Hair follicular keratinocyte (primary cell): Measurements from ENCODE around the gene VPS33A. TPM values are rescaled to one million over a fixed set of nuclear protein-coding genes. Genes with fewer than 3 reads are reported as not detected.

Experiments
- total RNA-seq: library from RNA; depleted of rRNA; stranded (reverse); fragments of >200 nt; gene quantifications from 2 replicates; pipeline ENCODE4 v1.2.3, GENCODE V29; 2015

VPS33A gene
- 11.9 and 16.5 TPM in 2 replicates for total RNA-seq

DNA sequence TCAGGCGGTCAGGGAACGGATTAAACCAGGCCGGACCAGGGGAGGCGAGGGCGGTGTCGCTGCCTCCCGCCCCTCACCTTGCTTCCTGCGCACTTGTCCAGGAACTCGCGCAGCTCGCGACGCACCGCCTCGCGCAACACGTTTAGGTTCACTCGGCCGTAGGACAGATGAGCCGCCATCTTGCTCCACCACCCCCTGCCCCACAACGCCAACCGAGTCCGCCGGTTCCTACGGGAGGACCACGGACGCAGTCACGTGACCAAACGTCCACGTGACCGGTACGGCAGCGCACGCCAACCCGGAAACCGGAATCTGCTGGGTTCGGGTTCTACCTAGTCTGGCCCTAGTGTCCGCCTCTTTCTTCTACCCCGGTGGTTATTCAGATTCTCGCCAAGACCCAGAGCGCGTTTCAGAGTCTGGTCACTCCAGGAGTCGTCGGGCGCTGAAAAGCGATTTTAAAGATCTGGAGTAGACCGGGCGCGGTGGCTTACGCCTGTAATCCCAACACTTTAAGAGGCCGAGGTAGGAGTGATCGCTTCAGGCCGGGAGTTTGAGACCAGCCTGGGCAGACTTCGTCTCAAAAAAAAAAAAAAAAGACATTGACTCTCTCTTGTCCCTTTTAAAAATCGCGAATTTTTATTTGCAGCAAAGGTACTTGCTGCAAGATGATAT is at the start of gene VPS33A:
Gene VPS33A (minus strand): TSS at position 265 of the 672 bp plus-strand sequence. CDS start 86 bp downstream, at position 179.

DNA sequence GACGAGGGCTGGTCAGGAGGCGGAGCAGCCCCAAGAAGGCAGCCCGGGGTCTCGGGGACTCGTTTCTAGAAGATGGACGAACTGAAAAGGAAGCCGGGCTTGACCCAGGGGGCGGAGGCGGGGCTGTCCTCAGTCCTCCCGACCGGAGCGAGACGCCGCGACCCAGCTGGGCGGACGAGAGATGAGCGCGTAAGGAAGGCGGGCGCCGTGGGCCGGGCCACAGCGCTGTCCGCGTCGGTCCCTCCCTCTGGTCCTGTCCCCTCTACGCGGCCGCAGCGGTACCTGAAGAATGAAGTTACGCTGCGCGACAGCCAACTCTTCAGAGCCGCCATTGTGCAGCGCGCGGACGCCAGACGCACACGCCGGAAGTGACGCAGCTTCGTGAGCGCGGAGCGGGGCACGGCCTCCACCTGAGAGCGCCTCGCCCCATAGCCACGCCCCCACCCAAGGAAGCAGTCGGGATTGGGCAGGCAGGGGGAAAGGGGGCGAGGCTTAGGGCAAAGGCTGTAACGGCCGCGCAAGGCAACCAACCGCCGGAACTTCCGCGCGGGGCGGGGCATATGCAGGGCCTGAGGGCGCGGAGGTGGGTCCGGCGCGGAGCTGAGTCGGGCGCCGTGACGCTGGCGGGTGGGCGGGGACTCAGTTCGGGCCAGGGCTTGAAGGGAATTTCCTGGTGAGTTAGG is 40.5 kb downstream of the VPS33A start, which contains the start of gene DIABLO:
Gene DIABLO (minus strand): TSS at position 370 of the 683 bp plus-strand sequence. CDS start 38 bp downstream, at position 332.

DNA sequence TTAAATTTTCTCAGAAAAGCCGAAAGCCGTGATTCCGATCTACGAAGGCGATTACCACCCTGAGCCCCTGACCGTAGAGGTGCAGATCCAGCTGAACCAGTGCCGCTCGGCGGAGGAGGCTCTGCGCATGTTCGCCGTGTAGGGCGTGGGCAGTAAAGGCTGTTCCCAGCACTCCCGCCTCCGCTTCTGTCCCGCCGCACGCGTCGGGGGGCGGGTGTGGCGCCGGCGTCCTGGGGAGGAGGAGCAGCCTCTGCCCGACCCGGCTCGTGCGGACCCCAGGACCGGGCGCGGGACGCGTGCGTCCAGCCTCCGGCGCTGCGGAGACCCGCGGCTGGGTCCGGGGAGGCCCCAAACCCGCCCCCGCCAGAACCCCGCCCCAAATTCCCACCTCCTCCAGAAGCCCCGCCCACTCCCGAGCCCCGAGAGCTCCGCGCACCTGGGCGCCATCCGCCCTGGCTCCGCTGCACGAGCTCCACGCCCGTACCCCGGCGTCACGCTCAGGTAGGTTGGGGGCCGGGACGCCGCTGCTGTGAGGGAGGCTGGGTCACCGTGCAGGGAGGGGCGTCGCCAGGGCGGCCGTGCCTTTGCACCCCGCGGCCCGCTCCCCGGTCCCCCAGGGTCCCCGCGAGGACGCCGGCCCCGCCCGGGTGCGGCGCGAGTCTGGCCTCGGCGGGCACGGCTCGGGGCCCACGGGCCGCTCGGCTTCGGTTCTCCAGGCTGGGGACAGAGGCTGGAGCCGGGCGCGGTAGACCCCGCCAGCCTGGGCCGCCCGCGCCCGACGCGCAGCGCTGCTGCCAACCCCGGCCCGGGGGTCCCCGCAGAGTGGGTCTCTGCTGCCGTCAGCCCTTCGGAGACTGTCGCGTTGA is 62.8 kb downstream of the VPS33A start, which contains the start of gene B3GNT4:
Gene B3GNT4 (plus strand): TSS at position 409 of the 866 bp plus-strand sequence. CDS start 910 bp downstream, outside the sequence.

DNA sequence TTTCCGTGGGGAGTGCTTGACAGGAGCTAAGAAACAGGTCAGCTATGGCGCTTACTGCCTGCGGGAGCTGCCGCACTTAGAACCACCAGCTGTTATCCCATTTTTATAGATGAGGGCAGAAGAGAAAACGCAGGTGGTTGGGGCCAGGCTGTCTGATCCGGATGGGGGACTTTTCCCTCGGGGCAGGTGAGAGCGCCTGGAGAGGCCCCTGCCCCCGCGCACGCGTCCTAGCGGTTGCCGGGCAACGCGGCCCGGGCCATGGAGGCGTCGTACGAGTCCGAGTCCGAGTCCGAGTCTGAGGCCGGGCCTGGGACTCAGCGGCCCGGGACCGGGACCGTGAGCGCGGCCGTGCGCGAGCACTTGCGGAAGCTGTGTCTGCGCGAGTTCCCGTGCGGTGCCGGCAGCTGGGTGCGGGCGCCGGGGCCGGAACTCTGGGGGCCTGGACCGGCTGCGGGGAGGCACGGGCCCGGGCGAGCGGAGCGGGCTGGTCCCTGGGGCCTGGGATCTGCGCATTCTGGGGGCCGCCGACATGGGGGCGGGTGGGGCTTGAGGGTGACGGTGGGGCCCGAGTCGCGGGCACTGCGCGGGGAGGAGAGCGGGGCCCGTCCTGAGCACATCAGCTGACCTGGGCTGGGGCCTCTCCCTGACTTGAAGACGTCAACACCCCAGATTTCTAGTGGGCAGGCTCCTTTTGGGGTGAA is 83.3 kb downstream of the VPS33A start, which contains the start of gene LRRC43:
Gene LRRC43 (plus strand): TSS at position 237 of the 701 bp plus-strand sequence. CDS start 22 bp downstream, at position 259.

Other genes starting within 250 kb of the VPS33A start
- gene BCL7A, start 244.6 kb downstream of the VPS33A start, total RNA-seq: 14.8 and 16.9 TPM in 2 replicates
- gene MLXIP, start 187.7 kb downstream of the VPS33A start, total RNA-seq: 8.5 and 10.6 TPM in 2 replicates
- not detected in 2 replicates for gene IL31, start 92.3 kb downstream of the VPS33A start, total RNA-seq
- gene LRRC43, start 83.4 kb downstream of the VPS33A start, total RNA-seq: 0.30 and 0.62 TPM in 2 replicates
- 0.23 and 3.0 TPM in 2 replicates for gene B3GNT4, start 62.8 kb downstream of the VPS33A start, total RNA-seq
- 66.2 and 75.4 TPM in 2 replicates for gene DIABLO, start 40.4 kb downstream of the VPS33A start, total RNA-seq
- gene CLIP1, start 156.2 kb upstream of the VPS33A start, total RNA-seq: 21.3 and 25.8 TPM in 2 replicates
- 13.4 and 15.7 TPM in 2 replicates for gene ZCCHC8, start 234.4 kb upstream of the VPS33A start, total RNA-seq